Fibroblast of lung (primary cell): ENCODE data around the gene FAM24B. TPM values are rescaled to one million over a fixed set of nuclear protein-coding genes. Genes with fewer than 3 reads are reported as not detected.
A peak's percentile ranks its signal among the peaks of the same experiment; 100 is the strongest.

ENCODE experiments used
- DNase-seq, 2 donors: peaks; one replicate each; pipeline versions ENCODE4 v3.0.0 to v3.0.0-alpha.2; 2010; ENCODE audit warnings: low read depth in 2 of 2
- H2AFZ ChIP-seq: 2 replicates; pipeline ENCODE4 v1.5.1; 2012; ENCODE audit warnings: low read length, control low read depth, inconsistent platforms
- H3K27ac ChIP-seq: 2 replicates; pipeline ENCODE4 v1.5.1; 2011; ENCODE audit warnings: low read length, control low read depth; ENCODE audit not compliant: insufficient read depth
- H3K27me3 ChIP-seq: 2 replicates; pipeline ENCODE4 v1.5.1; 2011; ENCODE audit warnings: mild to moderate bottlenecking, low read length; ENCODE audit not compliant: control insufficient read depth, insufficient read depth
- H3K36me3 ChIP-seq: 2 replicates; pipeline ENCODE4 v1.5.1; 2011; ENCODE audit warnings: low read length; ENCODE audit not compliant: control insufficient read depth, insufficient read depth
- H3K4me1 ChIP-seq: 2 replicates; pipeline ENCODE4 v1.5.1; 2011; ENCODE audit warnings: low read length; ENCODE audit not compliant: control insufficient read depth, insufficient read depth; ENCODE audit errors: extremely low read depth
- H3K4me2 ChIP-seq: 2 replicates; pipeline ENCODE4 v1.5.1; 2011; ENCODE audit warnings: low read length, control low read depth; ENCODE audit not compliant: insufficient read depth; ENCODE audit errors: extremely low read depth
- H3K4me3 ChIP-seq, 4 experiments: fragments of 200-600 bp in 1 of 4; sonication (generic) in 1 of 4; replicated peaks in 1 of 4; 2 replicates each; pipeline ENCODE4 v1.5.1; 2011 to 2016; ENCODE audit warnings: low read length in 4 of 4, low read depth in 3 of 4, mild to moderate bottlenecking in 3 of 4, control low read depth in 2 of 4, inconsistent platforms in 1 of 4, mixed read lengths in 1 of 4; ENCODE audit not compliant: insufficient read depth in 1 of 4; ENCODE audit errors: control extremely low read depth in 1 of 4
- H3K79me2 ChIP-seq: 2 replicates; pipeline ENCODE4 v1.5.1; 2012; ENCODE audit warnings: mild to moderate bottlenecking, low read length, inconsistent platforms; ENCODE audit not compliant: control insufficient read depth, insufficient read depth
- H3K9ac ChIP-seq: 2 replicates; pipeline ENCODE4 v1.5.1; 2011; ENCODE audit warnings: mild to moderate bottlenecking, low read length, control low read depth; ENCODE audit not compliant: insufficient read depth
- H3K9me3 ChIP-seq: 2 replicates; pipeline ENCODE4 v1.5.1; 2012; ENCODE audit warnings: low read depth, low read length; ENCODE audit not compliant: control insufficient read depth, insufficient read depth
- H4K20me1 ChIP-seq: 2 replicates; pipeline ENCODE4 v1.5.1; 2011; ENCODE audit warnings: low read length; ENCODE audit not compliant: control insufficient read depth, insufficient read depth; ENCODE audit errors: extremely low read depth
- EZH2 ChIP-seq: IDR thresholded peaks from 2 replicates; pipeline ENCODE4 v1.5.1; 2012; ENCODE audit warnings: low read length, control low read depth, mild to moderate bottlenecking; ENCODE audit errors: missing control alignments
- polyA plus RNA-seq, 2 donors: library from polyadenylated mRNA; depleted of rRNA in 1 of 2; stranded (reverse) in 1 of 2; unstranded in 1 of 2; fragments of >200 nt; gene quantifications; 2 replicates each; pipeline ENCODE4 v1.2.1, GENCODE V29; 2011 to 2012; ENCODE audit warnings: missing spikeins in 1 of 2
- total RNA-seq: library from RNA; depleted of rRNA; stranded (reverse); fragments of >200 nt; gene quantifications from 2 replicates; pipeline ENCODE4 v1.2.1, GENCODE V29; 2014
- TF ChIP-seq, protein P1 (sequence below), 2 donors: IDR thresholded peaks in 1 of 2; conservative IDR thresholded peaks in 1 of 2; 1 replicate in 1 of 2; 2 replicates in 1 of 2; pipeline ENCODE4 v1.5.1; 2011 to 2012; ENCODE audit warnings: low read length in 2 of 2, control low read depth in 1 of 2, inconsistent platforms in 1 of 2, low read depth in 1 of 2, mild to moderate bottlenecking in 1 of 2

The FAM24B gene
- total and polyA plus RNA-seq, 2 donors (not counting 1 experiment from before 2014, with no cell fraction given) = 3.9 to 6.8 TPM

- H3K27ac ChIP-seq = no peak overlapping the region
- H3K9ac ChIP-seq = no peak overlapping the region
- no peak overlapping the region for H3K4me3 ChIP-seq
- no peak overlapping the region for H3K4me2 ChIP-seq
- no peaks in the 10 kb centered on the region for H3K36me3 ChIP-seq
- no peak for DNase-seq
- no peaks in the 10 kb centered on the region for H4K20me1 ChIP-seq
- H2AFZ ChIP-seq = no peak overlapping the region
- no peaks in the 10 kb centered on the region for H3K9me3 ChIP-seq
- H3K27me3 ChIP-seq = no peaks in the 10 kb centered on the region
- no peaks in the 10 kb centered on the region for H3K4me1 ChIP-seq
- TF ChIP-seq, protein P1, sequence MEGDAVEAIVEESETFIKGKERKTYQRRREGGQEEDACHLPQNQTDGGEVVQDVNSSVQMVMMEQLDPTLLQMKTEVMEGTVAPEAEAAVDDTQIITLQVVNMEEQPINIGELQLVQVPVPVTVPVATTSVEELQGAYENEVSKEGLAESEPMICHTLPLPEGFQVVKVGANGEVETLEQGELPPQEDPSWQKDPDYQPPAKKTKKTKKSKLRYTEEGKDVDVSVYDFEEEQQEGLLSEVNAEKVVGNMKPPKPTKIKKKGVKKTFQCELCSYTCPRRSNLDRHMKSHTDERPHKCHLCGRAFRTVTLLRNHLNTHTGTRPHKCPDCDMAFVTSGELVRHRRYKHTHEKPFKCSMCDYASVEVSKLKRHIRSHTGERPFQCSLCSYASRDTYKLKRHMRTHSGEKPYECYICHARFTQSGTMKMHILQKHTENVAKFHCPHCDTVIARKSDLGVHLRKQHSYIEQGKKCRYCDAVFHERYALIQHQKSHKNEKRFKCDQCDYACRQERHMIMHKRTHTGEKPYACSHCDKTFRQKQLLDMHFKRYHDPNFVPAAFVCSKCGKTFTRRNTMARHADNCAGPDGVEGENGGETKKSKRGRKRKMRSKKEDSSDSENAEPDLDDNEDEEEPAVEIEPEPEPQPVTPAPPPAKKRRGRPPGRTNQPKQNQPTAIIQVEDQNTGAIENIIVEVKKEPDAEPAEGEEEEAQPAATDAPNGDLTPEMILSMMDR (conservative IDR thresholded peaks at IDR 0.05 in 1 of 2, IDR thresholded peaks at IDR 0.05 in 1 of 2; ENCODE audit: low read depth in 1 of 2, low read length in 2 of 2) = no peak
- TF ChIP-seq EZH2 = no peak
- peaks cover 1% of the 10 kb centered on the region for H3K79me2 ChIP-seq
Observed at GRCh38 chr10:122884166-122884565, 4.8 kb upstream of the FAM24B start.

GRCh38 chr10:122882766-122883165 is 3.4 kb upstream of the FAM24B start:
- Histone ChIP-seq H3K27me3 (no peaks in the 10 kb centered on the region), H2AFZ (no peak overlapping the region), H3K9ac (no peak overlapping the region), H3K79me2 (peaks cover 12% of the 10 kb centered on the region), H3K36me3 (no peaks in the 10 kb centered on the region), H3K4me2 (no peak overlapping the region), H3K4me1 (no peaks in the 10 kb centered on the region), H3K4me3 (no peak overlapping the region), H3K9me3 (no peaks in the 10 kb centered on the region), H3K27ac (no peak overlapping the region), H4K20me1 (no peaks in the 10 kb centered on the region)
- no peak for DNase-seq
- TF ChIP-seq, protein P1 (conservative IDR thresholded peaks at IDR 0.05 in 1 of 2, IDR thresholded peaks at IDR 0.05 in 1 of 2; ENCODE audit: low read depth in 1 of 2, low read length in 2 of 2) = no peak
- TF ChIP-seq EZH2 = no peak

DNA sequence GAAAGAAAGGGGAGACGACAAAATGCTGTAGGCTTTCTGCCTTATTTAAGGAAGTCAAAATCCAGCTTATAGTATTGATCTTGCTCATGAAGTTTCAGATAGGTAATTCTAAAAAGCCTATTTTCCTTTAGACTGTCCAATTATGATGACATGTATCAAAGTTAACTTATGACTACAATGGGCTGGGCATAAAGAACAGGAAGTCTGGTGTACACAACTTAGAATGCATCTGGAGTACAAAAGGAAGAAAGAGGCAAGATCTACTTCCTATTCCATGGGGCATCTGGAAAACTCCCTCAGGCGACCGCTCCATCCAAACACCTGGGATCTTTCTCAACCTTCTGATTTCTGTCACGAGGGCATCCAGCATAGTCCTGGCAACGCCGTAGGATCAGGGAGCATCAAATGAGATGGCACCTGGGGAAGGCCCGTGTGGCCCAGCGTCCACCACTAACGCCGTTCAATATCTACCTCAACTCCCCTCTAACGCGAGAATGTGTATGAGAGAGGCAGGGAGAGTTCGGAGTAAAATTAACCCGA is 512 bp downstream of the FAM24B start:
- Histone ChIP-seq H3K36me3 (no peaks in the 10 kb centered on the region), H2AFZ (peak overlapping the region; percentile 100), H3K27me3 (no peaks in the 10 kb centered on the region), H3K4me3 (peak overlapping the region; percentile 71 to 80 (median 72)), H3K9me3 (no peaks in the 10 kb centered on the region), H3K4me2 (peak overlapping the region; percentile 77), H4K20me1 (no peaks in the 10 kb centered on the region), H3K27ac (peak overlapping the region; percentile 75), H3K79me2 (peaks cover 27% of the 10 kb centered on the region), H3K9ac (peak overlapping the region; percentile 70), H3K4me1 (no peaks in the 10 kb centered on the region)
- no peak for TF ChIP-seq EZH2
- TF ChIP-seq, protein P1 (conservative IDR thresholded peaks at IDR 0.05 in 1 of 2, IDR thresholded peaks at IDR 0.05 in 1 of 2; ENCODE audit: low read depth in 1 of 2, low read length in 2 of 2) = no peak
- DNase-seq = no peak
